ENCODE results near the gene PLXNA4.

The PLXNA4 gene

GRCh38 chr7:132084776-132085388 is 491.4 kb downstream of the PLXNA4 start:
- no peak for DNase-seq (ENCODE audit: low spot score)

GRCh38 chr7:132083537-132084123 is 492.6 kb downstream of the PLXNA4 start:
- DNase-seq (ENCODE audit: low spot score), result no peak

GRCh38 chr7:132083126-132083525 is 493.1 kb downstream of the PLXNA4 start:
- no peak for DNase-seq (ENCODE audit: low spot score)

GRCh38 chr7:132082394-132082793 is 493.9 kb downstream of the PLXNA4 start:
- DNase-seq (ENCODE audit: low spot score), result no peak

GRCh38 chr7:132081686-132082085 is 494.6 kb downstream of the PLXNA4 start:
- DNase-seq (ENCODE audit: low spot score), result no peak

GRCh38 chr7:132080967-132081668 is 495.2 kb downstream of the PLXNA4 start:
- no peak for DNase-seq (ENCODE audit: low spot score)

- DNase-seq (ENCODE audit: low spot score), result no peak
Measured at GRCh38 chr7:132080467-132080866, 495.8 kb downstream of the PLXNA4 start.

DNA sequence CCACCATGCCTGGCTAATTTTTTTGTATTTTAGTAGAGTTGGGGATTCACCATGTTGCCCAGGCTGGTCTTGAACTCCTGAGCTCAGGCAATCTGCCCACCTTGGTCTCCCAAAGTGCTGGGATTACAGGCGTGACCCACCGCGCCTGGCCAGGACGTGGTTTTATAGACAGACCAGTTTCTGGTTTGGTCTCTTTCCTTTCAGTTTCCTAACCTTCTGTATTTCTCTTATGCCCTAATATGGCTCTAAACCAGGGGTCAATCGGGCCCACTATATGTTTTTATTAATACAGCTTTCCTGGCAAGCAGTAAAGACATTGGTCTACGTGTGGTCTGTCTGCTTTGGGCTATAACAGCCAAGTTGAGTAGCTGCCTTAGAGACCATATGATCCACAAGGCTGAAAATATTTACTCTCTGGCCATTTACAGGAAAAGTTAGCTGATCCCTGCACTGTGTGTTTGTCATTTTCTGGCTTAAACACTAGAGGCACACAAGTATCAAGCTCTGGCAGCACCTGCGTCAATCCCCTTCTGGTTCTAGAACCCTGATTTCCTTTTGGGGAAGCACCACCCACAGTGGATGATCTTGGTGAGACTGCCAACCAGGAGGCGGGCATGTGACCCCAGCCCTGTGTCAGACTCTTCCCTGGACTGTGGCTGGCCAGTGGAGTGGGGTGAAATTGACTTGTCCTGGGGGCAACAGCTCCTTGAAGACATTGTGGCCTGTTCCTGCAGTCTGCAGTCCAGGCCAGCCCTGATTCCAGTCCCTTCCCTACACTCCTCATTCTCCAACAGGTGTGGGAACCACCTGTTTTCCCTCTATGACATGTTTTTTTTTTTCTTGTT is 497.2 kb downstream of the PLXNA4 start:
- DNase-seq (ENCODE audit: low spot score), result no peak

DNA sequence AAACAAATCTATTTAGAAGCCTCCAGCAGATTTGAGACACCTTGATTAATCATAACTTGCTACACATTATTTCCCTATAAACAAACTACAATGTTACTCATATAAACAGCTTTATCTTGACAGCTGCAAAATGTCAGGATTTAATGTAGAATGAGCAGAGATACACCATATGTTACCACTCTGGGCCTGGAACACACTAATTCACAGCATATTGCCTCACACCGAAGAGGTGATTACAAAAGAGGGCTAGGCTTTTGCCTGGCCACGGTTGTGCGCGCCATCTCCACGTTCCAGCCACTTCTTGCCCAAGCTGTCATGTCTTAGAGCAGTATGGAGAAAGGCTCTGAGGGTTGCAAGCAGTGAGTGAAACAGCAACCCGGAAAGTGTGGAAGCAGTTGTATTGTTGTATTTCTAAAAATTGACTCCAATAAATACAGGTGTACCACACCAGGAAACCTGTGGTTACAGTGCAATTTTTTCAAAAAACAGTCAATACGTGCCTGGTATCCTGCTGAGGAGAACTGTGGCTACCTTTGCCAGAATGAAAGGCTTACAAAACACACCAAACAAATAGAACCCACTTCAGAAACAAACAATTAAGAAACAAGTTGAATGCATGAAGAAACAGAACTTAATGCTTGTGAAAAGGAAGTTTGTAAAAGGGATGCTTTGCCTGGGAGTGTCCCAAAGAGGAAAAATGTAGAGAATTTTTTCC is 498.1 kb downstream of the PLXNA4 start:
- DNase-seq (ENCODE audit: low spot score), result no peak

- DNase-seq (ENCODE audit: low spot score), result no peak
Measured at GRCh38 chr7:132076301-132077035, 499.8 kb downstream of the PLXNA4 start.

GRCh38 chr7:132075515-132075914 is 500.8 kb downstream of the PLXNA4 start:
- no peak for DNase-seq (ENCODE audit: low spot score)

- no peak for DNase-seq (ENCODE audit: low spot score)
Measured at GRCh38 chr7:132073920-132074589, 502.2 kb downstream of the PLXNA4 start.
